Upper lobe of right lung (tissue), 1 donor: ENCODE measurements around the gene DVL3. TPM values are rescaled to one million over a fixed set of nuclear protein-coding genes. Genes with fewer than 3 reads are reported as not detected.

Source experiments
- ATAC-seq: fragments of 200-7000 bp; cut with Tn5 transposase; one replicate; pipeline ENCODE4 v1.9.1; 2020; ENCODE audit warnings: mild to moderate bottlenecking, moderate library complexity
- DNase-seq: peaks from one replicate; pipeline ENCODE4 v3.0.0-alpha.2; 2020
- H3K27ac ChIP-seq: fragments of 200-600 bp; one replicate; pipeline ENCODE4 v1.8.0; 2022
- H3K27me3 ChIP-seq: fragments of 200-600 bp; one replicate; pipeline ENCODE4 v1.8.0; 2022; ENCODE audit warnings: mild to moderate bottlenecking
- H3K36me3 ChIP-seq: fragments of 200-600 bp; one replicate; pipeline ENCODE4 v1.8.0; 2022
- H3K4me1 ChIP-seq: fragments of 200-600 bp; one replicate; pipeline ENCODE4 v1.8.0; 2022
- H3K4me3 ChIP-seq: fragments of 200-600 bp; one replicate; pipeline ENCODE4 v1.8.0; 2022; ENCODE audit warnings: mild to moderate bottlenecking
- H3K9me3 ChIP-seq: fragments of 200-600 bp; one replicate; pipeline ENCODE4 v1.8.0; 2022
- intact Hi-C: fragments of 100-400 bp; cut with DNase I; formaldehyde crosslinking; loops from one replicate; pipeline ENCODE4 v1.11.0; 2022
- total RNA-seq: library from RNA; stranded (reverse); fragmentation: NEBNext Ultra II Directional; extraction: Animal tissue kit (Norgen Biotek cat#: 25700); gene quantifications from one replicate; pipeline ENCODE4 v1.2.1, GENCODE V29; 2021
- TF ChIP-seq, protein P1 (sequence below): fragments of 200-600 bp; IDR thresholded peaks from one replicate; pipeline ENCODE4 v1.8.0; 2022; ENCODE audit warnings: antibody characterized with exemption
- donor health status: DM: no; HTN: yes; CAD: no; lungs with severe emphysema.

DVL3 gene
- total RNA-seq, 1 donor from 2014 or later, result 54.1 TPM

DNA sequence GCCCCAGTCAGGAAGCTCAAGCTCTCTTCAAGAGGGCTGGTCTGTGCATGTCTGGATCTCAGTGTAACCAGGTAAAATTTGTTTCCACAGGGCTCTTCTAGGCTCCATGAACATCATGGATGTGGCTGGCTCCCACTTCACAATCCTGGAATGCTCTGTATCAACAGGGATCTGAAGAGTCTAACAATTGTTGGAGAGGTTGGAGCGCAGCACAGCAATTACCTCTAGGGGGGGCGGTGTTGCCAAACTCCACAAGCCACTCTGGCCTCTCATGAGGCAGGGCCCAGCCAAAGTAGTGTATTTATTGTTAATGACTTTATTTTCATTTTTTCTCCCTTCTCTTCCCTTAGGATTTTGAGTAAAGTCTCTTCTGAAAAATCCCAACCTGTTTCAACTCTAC is 26.2 kb upstream of the DVL3 start:
- H3K4me1 ChIP-seq, result peaks cover 5% of the 10 kb centered on the region
- no peak overlapping the region for H3K4me3 ChIP-seq
- no peak overlapping the region for H3K27ac ChIP-seq
- no peaks in the 10 kb centered on the region for H3K27me3 ChIP-seq
- no peaks in the 10 kb centered on the region for H3K36me3 ChIP-seq
- intact Hi-C loops, result no loop called here
- ATAC-seq (peak; percentile 92), DNase-seq (peak; percentile 70)
- TF ChIP-seq, protein P1, sequence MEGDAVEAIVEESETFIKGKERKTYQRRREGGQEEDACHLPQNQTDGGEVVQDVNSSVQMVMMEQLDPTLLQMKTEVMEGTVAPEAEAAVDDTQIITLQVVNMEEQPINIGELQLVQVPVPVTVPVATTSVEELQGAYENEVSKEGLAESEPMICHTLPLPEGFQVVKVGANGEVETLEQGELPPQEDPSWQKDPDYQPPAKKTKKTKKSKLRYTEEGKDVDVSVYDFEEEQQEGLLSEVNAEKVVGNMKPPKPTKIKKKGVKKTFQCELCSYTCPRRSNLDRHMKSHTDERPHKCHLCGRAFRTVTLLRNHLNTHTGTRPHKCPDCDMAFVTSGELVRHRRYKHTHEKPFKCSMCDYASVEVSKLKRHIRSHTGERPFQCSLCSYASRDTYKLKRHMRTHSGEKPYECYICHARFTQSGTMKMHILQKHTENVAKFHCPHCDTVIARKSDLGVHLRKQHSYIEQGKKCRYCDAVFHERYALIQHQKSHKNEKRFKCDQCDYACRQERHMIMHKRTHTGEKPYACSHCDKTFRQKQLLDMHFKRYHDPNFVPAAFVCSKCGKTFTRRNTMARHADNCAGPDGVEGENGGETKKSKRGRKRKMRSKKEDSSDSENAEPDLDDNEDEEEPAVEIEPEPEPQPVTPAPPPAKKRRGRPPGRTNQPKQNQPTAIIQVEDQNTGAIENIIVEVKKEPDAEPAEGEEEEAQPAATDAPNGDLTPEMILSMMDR, result peak; percentile 42
- no peaks in the 10 kb centered on the region for H3K9me3 ChIP-seq

DNA sequence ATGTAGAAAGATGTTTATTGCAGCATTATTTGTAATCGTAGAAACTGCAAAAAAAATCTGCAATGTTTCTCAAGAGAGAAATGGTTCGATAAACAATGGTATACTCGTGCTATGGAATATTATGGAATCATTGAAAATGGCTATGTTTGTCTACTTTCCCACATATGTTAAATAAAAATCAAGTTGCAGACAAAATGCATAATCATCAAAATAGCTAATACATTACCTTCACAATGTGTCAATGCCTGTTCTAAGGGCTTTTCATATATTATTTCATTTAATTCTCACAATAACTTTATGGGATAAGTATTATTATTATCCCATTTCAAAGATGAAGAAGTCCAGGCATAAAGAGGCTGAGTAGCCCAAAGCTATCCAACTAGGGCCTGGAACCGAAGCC is 22.2 kb upstream of the DVL3 start:
- H3K4me1 ChIP-seq, result peaks cover 22% of the 10 kb centered on the region
- ATAC-seq, result no peak
- TF ChIP-seq, protein P1, result no peak

DNA sequence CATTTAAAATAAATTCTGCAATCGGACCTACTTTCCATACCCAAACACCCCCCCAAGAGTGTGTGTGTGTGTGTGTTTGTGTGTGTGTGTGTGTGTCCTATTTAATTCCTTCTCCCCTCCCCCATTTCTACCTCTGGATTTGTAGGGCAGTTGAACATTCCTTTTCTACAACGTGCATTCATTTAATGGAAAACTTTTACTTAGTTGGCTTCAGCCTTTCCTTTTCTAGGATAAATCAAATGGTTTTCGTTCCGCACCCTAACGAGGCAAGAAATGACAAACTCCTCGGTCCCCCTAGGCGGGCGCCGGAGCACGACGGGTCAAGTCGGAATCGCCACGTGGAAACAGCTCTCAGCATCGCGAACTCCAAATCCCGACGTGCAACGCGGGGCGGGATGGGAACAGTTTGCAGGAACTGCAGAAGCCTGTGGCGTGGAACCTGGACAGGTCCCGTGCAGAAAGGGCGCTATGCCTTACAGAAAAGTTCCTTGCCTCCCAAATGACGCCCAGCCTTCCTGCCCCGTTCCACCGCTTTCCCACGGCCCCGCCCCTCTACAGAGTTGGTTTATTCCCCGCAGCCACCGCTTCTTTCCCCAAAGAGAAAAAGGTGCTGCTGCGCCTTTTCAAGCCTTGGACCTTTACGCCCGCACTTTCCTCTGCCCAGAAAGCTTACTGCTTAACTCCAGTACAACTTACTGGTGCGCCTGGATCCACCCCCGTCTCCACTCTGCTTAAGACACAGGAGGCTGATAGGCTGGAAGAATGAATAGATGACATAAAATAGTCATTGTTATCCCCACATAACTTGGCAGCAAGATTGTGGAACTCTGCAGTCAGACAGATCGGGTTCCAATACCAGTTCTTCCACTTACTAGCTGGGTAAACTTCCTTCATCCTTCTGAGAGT is 21.1 kb upstream of the DVL3 start:
- TF ChIP-seq, protein P1, result no peak
- Histone ChIP-seq H3K36me3 (peaks cover 20% of the 10 kb centered on the region), H3K27me3 (no peaks in the 10 kb centered on the region), H3K4me3 (peak overlapping the region; percentile 98), H3K9me3 (no peaks in the 10 kb centered on the region), H3K27ac (peak overlapping the region; percentile 94), H3K4me1 (peaks cover 22% of the 10 kb centered on the region)
- DNase-seq (peak; percentile 94), ATAC-seq (peak; percentile 89)
- intact Hi-C loops, result no loop called here

More for the DNA sequence above, 22.2 kb upstream of the DVL3 start:
- intact Hi-C loops, result no loop called here
- Histone ChIP-seq H3K4me3 (no peak overlapping the region), H3K27me3 (no peaks in the 10 kb centered on the region), H3K27ac (no peak overlapping the region), H3K36me3 (peaks cover 8% of the 10 kb centered on the region), H3K9me3 (no peaks in the 10 kb centered on the region)
- DNase-seq, result no peak

DNA sequence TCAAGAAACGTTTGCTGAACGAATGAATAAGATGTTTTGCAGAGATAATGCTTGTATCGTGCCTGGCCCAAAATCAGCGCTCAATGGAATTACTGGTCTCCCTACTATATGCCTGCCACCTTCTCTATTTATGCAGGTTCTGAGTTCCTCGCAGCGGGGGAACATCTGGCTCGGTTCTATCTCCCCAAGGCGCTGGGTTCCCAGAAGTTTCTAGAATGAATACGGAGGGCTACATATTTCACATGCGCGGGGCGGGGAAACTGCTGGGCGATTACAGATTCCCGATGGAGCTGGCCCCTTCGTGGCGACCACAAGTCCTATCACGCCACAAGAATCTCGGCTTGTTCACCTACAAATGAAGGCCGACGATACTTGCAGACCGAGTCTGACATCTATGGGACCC is 20.4 kb upstream of the DVL3 start:
- DNase-seq (no peak), ATAC-seq (no peak)
- Histone ChIP-seq H3K27me3 (no peaks in the 10 kb centered on the region), H3K9me3 (no peaks in the 10 kb centered on the region), H3K27ac (peak overlapping the region; percentile 94), H3K4me1 (peaks cover 22% of the 10 kb centered on the region), H3K4me3 (peak overlapping the region; percentile 98), H3K36me3 (peaks cover 26% of the 10 kb centered on the region)
- TF ChIP-seq, protein P1, result no peak
- intact Hi-C loops, result no loop called here

DNA sequence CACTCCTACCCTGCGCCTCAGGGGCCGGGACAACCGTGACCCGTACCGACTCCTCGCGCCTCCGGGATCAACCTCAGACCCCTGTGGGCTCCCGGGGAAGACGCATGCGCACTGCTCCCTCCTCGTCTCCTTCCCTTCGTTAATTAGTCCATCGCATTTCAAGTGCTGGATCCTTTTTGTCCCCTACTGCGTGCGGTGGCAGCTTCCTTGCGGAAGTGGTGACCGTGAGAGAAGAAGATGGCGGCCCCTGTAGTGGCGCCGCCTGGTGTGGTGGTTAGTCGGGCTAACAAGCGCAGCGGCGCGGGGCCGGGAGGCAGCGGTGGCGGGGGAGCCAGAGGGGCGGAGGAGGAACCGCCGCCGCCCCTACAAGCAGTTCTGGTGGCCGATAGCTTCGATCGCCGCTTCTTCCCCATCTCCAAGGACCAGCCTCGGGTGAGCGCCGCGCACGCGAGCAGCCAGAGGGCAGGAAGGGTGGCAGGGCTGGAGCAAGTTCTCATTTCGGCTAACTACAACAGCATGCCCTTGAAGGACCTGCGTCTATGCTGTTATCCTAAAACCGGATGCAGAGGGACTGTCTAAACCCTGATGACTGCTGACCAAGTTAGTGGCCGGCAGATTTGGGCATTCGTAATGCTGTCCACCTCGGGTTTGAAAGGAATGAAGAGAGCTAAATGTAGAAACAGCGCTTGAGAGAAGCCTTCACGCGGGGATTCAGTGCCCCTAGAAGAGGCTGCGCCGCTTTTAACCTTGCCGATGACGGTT is 19.8 kb upstream of the DVL3 start, which contains the start of gene EIF2B5:
Gene EIF2B5 (plus strand): TSS at position 210 of the 762 bp plus-strand sequence. CDS start 28 bp downstream, at position 238.
- DNase-seq (peak; percentile 95), ATAC-seq (peak; percentile 95)
- intact Hi-C loops, result no loop called here
- Histone ChIP-seq H3K4me3 (peak within 1 kb of the TSS; percentile 98), H3K4me1 (peaks cover 22% of the 10 kb centered on the region), H3K27ac (peak within 1 kb of the TSS; percentile 94), H3K9me3 (no peaks in the 10 kb centered on the region), H3K36me3 (peaks cover 30% of the 10 kb centered on the region), H3K27me3 (no peaks in the 10 kb centered on the region)
- TF ChIP-seq, protein P1, result peak; percentile 37
